ENCODE data around the gene PI4K2A.

PI4K2A gene

DNA sequence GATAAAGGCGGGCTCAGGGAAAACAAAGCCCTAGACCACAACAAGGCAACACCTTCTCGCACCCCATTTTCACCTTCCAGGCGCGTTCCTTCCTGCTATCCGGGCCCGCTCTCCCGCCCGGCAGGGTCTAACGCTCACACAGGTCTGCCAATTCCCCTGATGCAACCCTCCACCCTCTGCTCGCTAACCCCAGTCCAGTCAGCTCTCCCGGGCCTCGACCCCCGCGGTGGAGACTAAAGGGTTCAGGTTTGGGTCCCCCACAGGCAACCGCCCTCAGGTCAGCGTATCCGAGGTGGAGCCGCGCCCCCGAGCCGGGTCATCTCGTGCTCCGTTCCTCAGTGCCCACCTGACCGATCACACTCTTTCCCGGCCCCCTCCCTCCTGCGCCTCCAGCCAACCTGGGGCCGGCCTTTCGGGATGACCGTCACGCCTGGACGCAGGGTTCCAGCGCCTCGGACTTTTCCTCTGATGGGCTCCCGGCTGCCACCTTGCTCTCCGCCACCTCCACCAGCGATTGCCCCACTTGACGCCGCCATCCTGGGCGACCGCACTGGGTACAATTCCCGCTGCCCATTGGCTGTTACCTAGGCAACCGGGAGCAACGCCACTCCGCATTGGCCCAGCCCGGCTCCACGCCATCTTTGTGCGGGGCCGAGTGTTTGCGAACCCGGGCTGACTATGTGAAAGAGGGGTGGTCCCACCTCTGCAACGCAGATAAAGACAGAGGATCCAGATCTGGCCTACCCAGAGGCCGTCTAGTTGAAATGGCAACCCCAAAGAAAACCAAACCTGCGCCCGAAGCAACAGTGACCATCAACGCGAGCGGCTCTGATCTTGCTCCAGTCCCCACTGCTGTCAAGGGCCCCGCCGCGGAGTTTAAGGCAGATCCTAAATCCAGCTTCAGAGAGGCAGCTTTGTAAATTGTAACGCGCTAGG lies 7.3 kb upstream of the PI4K2A start, which contains the start of gene MORN4 (continued):
- TF ChIP-seq, protein P1, sequence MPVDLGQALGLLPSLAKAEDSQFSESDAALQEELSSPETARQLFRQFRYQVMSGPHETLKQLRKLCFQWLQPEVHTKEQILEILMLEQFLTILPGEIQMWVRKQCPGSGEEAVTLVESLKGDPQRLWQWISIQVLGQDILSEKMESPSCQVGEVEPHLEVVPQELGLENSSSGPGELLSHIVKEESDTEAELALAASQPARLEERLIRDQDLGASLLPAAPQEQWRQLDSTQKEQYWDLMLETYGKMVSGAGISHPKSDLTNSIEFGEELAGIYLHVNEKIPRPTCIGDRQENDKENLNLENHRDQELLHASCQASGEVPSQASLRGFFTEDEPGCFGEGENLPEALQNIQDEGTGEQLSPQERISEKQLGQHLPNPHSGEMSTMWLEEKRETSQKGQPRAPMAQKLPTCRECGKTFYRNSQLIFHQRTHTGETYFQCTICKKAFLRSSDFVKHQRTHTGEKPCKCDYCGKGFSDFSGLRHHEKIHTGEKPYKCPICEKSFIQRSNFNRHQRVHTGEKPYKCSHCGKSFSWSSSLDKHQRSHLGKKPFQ (tag by site-specific recombination; IDR thresholded peaks at IDR 0.05), result peak; percentile 70
- TF ChIP-seq ZNF16 (tag by site-specific recombination; IDR thresholded peaks at IDR 0.05; ENCODE audit: low read depth), result no peak
- no peak for TF ChIP-seq ZNF274 (IDR thresholded peaks at IDR 0.05; ENCODE audit: low read length)
- no peak for TF ChIP-seq ZNF274 (tag by site-specific recombination; IDR thresholded peaks at IDR 0.05; ENCODE audit: borderline replicate concordance)
- TF ChIP-seq, protein P2, sequence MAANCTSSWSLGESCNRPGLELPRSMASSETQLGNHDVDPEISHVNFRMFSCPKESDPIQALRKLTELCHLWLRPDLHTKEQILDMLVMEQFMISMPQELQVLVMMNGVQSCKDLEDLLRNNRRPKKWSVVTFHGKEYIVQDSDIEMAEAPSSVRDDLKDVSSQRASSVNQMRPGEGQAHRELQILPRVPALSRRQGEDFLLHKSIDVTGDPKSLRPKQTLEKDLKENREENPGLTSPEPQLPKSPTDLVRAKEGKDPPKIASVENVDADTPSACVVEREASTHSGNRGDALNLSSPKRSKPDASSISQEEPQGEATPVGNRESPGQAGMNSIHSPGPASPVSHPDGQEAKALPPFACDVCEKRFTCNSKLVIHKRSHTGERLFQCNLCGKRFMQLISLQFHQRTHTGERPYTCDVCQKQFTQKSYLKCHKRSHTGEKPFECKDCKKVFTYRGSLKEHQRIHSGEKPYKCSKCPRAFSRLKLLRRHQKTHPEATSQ (tag by site-specific recombination; IDR thresholded peaks at IDR 0.05), result peak; percentile 38; the same call in 1 of the 2 replicates
- TF ChIP-seq ZNF335 (tag by site-specific recombination; conservative IDR thresholded peaks at IDR 0.05), result peak; percentile 88
- TF ChIP-seq ZFP69B (tag by site-specific recombination; IDR thresholded peaks at IDR 0.05), result peak; percentile 98
- no peak for TF ChIP-seq ZNF548 (tag by site-specific recombination; IDR thresholded peaks at IDR 0.05)
- peak; percentile 44 for TF ChIP-seq ZNF341 (tag by site-specific recombination; IDR thresholded peaks at IDR 0.05; ENCODE audit: low read depth)
- no peak for TF ChIP-seq REPIN1 (tag by site-specific recombination; IDR thresholded peaks at IDR 0.05; ENCODE audit: low read depth)
- TF ChIP-seq ZNF610 (tag by site-specific recombination; IDR thresholded peaks at IDR 0.05; ENCODE audit: borderline replicate concordance), result no peak
- TF ChIP-seq ZNF510 (tag by site-specific recombination; IDR thresholded peaks at IDR 0.05; ENCODE audit: insufficient replicate concordance), result no peak
- no peak for TF ChIP-seq ZNF626 (tag by site-specific recombination; IDR thresholded peaks at IDR 0.05)
- TF ChIP-seq, protein P3, sequence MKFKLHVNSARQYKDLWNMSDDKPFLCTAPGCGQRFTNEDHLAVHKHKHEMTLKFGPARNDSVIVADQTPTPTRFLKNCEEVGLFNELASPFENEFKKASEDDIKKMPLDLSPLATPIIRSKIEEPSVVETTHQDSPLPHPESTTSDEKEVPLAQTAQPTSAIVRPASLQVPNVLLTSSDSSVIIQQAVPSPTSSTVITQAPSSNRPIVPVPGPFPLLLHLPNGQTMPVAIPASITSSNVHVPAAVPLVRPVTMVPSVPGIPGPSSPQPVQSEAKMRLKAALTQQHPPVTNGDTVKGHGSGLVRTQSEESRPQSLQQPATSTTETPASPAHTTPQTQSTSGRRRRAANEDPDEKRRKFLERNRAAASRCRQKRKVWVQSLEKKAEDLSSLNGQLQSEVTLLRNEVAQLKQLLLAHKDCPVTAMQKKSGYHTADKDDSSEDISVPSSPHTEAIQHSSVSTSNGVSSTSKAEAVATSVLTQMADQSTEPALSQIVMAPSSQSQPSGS (tag by site-specific recombination; IDR thresholded peaks at IDR 0.05; ENCODE audit: low read depth), result no peak
- TF ChIP-seq, protein P4, sequence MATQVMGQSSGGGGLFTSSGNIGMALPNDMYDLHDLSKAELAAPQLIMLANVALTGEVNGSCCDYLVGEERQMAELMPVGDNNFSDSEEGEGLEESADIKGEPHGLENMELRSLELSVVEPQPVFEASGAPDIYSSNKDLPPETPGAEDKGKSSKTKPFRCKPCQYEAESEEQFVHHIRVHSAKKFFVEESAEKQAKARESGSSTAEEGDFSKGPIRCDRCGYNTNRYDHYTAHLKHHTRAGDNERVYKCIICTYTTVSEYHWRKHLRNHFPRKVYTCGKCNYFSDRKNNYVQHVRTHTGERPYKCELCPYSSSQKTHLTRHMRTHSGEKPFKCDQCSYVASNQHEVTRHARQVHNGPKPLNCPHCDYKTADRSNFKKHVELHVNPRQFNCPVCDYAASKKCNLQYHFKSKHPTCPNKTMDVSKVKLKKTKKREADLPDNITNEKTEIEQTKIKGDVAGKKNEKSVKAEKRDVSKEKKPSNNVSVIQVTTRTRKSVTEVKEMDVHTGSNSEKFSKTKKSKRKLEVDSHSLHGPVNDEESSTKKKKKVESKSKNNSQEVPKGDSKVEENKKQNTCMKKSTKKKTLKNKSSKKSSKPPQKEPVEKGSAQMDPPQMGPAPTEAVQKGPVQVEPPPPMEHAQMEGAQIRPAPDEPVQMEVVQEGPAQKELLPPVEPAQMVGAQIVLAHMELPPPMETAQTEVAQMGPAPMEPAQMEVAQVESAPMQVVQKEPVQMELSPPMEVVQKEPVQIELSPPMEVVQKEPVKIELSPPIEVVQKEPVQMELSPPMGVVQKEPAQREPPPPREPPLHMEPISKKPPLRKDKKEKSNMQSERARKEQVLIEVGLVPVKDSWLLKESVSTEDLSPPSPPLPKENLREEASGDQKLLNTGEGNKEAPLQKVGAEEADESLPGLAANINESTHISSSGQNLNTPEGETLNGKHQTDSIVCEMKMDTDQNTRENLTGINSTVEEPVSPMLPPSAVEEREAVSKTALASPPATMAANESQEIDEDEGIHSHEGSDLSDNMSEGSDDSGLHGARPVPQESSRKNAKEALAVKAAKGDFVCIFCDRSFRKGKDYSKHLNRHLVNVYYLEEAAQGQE (tag by site-specific recombination; IDR thresholded peaks at IDR 0.05), result 0 out of 2 replicates have a peak, but pooled peaks have one; percentile 47
- peak; percentile 89 for TF ChIP-seq KLF16 (tag by site-specific recombination; IDR thresholded peaks at IDR 0.05)
- peak; percentile 67; the same call in 1 of the 2 replicates for TF ChIP-seq ZFP37 (tag by site-specific recombination; IDR thresholded peaks at IDR 0.05)
- TF ChIP-seq ZNF416 (tag by site-specific recombination; IDR thresholded peaks at IDR 0.05), result no peak
- TF ChIP-seq, protein P5, sequence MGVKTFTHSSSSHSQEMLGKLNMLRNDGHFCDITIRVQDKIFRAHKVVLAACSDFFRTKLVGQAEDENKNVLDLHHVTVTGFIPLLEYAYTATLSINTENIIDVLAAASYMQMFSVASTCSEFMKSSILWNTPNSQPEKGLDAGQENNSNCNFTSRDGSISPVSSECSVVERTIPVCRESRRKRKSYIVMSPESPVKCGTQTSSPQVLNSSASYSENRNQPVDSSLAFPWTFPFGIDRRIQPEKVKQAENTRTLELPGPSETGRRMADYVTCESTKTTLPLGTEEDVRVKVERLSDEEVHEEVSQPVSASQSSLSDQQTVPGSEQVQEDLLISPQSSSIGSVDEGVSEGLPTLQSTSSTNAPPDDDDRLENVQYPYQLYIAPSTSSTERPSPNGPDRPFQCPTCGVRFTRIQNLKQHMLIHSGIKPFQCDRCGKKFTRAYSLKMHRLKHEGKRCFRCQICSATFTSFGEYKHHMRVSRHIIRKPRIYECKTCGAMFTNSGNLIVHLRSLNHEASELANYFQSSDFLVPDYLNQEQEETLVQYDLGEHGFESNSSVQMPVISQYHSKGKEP (tag by site-specific recombination; IDR thresholded peaks at IDR 0.05), result no peak
- TF ChIP-seq ZNF843 (tag by site-specific recombination; IDR thresholded peaks at IDR 0.05), result no peak; the same call in none of the 2 replicates
- TF ChIP-seq, protein P6, sequence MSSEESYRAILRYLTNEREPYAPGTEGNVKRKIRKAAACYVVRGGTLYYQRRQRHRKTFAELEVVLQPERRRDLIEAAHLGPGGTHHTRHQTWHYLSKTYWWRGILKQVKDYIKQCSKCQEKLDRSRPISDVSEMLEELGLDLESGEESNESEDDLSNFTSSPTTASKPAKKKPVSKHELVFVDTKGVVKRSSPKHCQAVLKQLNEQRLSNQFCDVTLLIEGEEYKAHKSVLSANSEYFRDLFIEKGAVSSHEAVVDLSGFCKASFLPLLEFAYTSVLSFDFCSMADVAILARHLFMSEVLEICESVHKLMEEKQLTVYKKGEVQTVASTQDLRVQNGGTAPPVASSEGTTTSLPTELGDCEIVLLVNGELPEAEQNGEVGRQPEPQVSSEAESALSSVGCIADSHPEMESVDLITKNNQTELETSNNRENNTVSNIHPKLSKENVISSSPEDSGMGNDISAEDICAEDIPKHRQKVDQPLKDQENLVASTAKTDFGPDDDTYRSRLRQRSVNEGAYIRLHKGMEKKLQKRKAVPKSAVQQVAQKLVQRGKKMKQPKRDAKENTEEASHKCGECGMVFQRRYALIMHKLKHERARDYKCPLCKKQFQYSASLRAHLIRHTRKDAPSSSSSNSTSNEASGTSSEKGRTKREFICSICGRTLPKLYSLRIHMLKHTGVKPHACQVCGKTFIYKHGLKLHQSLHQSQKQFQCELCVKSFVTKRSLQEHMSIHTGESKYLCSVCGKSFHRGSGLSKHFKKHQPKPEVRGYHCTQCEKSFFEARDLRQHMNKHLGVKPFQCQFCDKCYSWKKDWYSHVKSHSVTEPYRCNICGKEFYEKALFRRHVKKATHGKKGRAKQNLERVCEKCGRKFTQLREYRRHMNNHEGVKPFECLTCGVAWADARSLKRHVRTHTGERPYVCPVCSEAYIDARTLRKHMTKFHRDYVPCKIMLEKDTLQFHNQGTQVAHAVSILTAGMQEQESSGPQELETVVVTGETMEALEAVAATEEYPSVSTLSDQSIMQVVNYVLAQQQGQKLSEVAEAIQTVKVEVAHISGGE (tag by site-specific recombination; conservative IDR thresholded peaks at IDR 0.05; ENCODE audit: low read depth), result peak; percentile 33; the same call in 1 of the 2 replicates
- TF ChIP-seq KLF8 (tag by site-specific recombination; IDR thresholded peaks at IDR 0.05), result peak; percentile 75; the same call in 1 of the 2 replicates
- TF ChIP-seq ZNF624 (tag by site-specific recombination; IDR thresholded peaks at IDR 0.05), result no peak
- no peak for TF ChIP-seq ZNF404 (tag by site-specific recombination; IDR thresholded peaks at IDR 0.05)
